SH-SY5Y (cell line): Measurements from ENCODE around the gene BTBD9.

Experiments
- GATA2 ChIP-seq: IDR thresholded peaks from 2 replicates; pipeline ENCODE4 v1.6.1; 2011; ENCODE audit warnings: mild to moderate bottlenecking, low read depth, low read length
- GATA3 ChIP-seq: IDR thresholded peaks from 2 replicates; pipeline ENCODE4 v1.6.1; 2011; ENCODE audit warnings: low read depth, mild to moderate bottlenecking, low read length, moderate library complexity

- TF ChIP-seq GATA3 (no peak), GATA2 (no peak)
These were observed 158.4 kb downstream of the BTBD9 start for GRCh38 chr6:38481211-38481836.
